OCI-LY3 (cell line): Measurements from ENCODE around the gene INTS6.
A peak's percentile ranks its signal among the peaks of the same experiment; 100 is the strongest.

Experiments used
- H2AFZ ChIP-seq: fragments of 200-600, 300-600 bp; shearing (Covaris generic); 2 replicates; pipeline ENCODE4 v1.6.0; 2014; ENCODE audit warnings: antibody characterized with exemption, low read depth, low read length
- H3K27ac ChIP-seq: fragments of 200-600, 300-600 bp; sonication (generic); 2 replicates; pipeline ENCODE4 v1.5.1; 2014; ENCODE audit warnings: mild to moderate bottlenecking, low read length, moderate library complexity, mixed read lengths
- H3K27me3 ChIP-seq: fragments of 200-600, 300-600 bp; sonication (generic); 2 replicates; pipeline ENCODE4 v1.6.1; 2014; ENCODE audit warnings: low read depth, low read length, mixed read lengths
- H3K36me3 ChIP-seq: fragments of 200-600, 300-600 bp; sonication (generic); replicated peaks from 2 replicates; pipeline ENCODE3; 2014; ENCODE audit warnings: low read depth, low read length, mixed read lengths
- H3K4me1 ChIP-seq: fragments of 300-600, 200-600 bp; sonication (generic); 2 replicates; pipeline ENCODE4 v1.6.1; 2014; ENCODE audit warnings: low read length, mixed read lengths
- H3K4me2 ChIP-seq: fragments of 200-600, 300-600 bp; sonication (generic); 2 replicates; pipeline ENCODE4 v1.6.1; 2014; ENCODE audit warnings: low read length, mixed read lengths
- H3K4me3 ChIP-seq: fragments of 300-600, 200-600 bp; sonication (generic); 2 replicates; pipeline ENCODE4 v1.5.1; 2014; ENCODE audit warnings: antibody characterized with exemption, mild to moderate bottlenecking, low read length, moderate library complexity
- H3K79me2 ChIP-seq: fragments of 300-600, 200-600 bp; shearing (Covaris generic); 2 replicates; pipeline ENCODE4 v1.6.1; 2014; ENCODE audit warnings: mild to moderate bottlenecking, low read length, mixed read lengths
- H3K9ac ChIP-seq: fragments of 300-600, 200-600 bp; shearing (Covaris generic); 2 replicates; pipeline ENCODE4 v1.6.0; 2014; ENCODE audit warnings: mild to moderate bottlenecking, low read length, moderate library complexity
- H3K9me3 ChIP-seq: fragments of 200-600, 300-600 bp; shearing (Covaris generic); 2 replicates; pipeline ENCODE4 v1.6.1; 2014; ENCODE audit warnings: low read length, mixed read lengths; ENCODE audit not compliant: insufficient read depth
- H4K20me1 ChIP-seq: fragments of 200-600, 300-600 bp; sonication (generic); 2 replicates; pipeline ENCODE4 v1.6.1; 2016; ENCODE audit warnings: low read length, mixed read lengths; ENCODE audit not compliant: insufficient read depth
- CTCF ChIP-seq: fragments of 200-600, 300-600 bp; sonication (generic); IDR thresholded peaks from 2 replicates; pipeline ENCODE4 v1.5.1; 2014; ENCODE audit warnings: antibody characterized with exemption, low read length, low read depth
- EZH2phosphoT487 ChIP-seq: fragments of 200-600 bp; shearing (Covaris generic); IDR thresholded peaks from 2 replicates; pipeline ENCODE4 v1.6.1; 2018; ENCODE audit warnings: antibody characterized with exemption, mixed run types, low read depth

INTS6 gene

DNA sequence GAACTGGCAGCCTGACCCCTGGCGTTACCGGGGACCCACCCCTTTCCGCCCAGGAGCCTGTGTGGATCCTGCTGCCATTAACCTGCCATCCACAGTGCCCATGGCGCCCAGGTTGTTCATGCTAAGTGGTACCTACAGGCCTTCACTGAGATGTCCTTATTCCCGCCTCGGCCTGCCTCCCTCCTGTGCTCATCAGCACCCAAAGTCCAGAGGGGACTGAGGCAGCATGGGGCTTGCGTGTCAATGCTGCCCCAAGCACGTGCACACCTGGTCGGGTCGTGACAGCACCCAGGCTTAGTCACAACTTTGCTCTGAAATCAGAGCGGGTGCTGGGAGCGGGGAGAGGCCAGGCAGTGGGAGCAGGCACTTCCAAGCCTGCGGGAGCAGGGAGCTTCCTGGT lies 3.7 kb upstream of the INTS6 start:
- TF ChIP-seq EZH2phosphoT487, result no peak
- TF ChIP-seq CTCF, result no peak
- Histone ChIP-seq H2AFZ (no peak overlapping the region), H3K9ac (no peak overlapping the region), H3K27ac (no peak overlapping the region), H3K9me3 (peaks cover 14% of the 10 kb centered on the region; the same call in 1 of the 2 replicates), H3K27me3 (no peaks in the 10 kb centered on the region), H3K79me2 (peaks cover 25% of the 10 kb centered on the region), H3K36me3 (peaks cover 35% of the 10 kb centered on the region), H3K4me3 (no peak overlapping the region), H4K20me1 (no peaks in the 10 kb centered on the region), H3K4me2 (no peak overlapping the region), H3K4me1 (peaks cover 12% of the 10 kb centered on the region)

- no peaks in the 10 kb centered on the region for H3K27me3 ChIP-seq
- no peak overlapping the region for H3K9ac ChIP-seq
- H2AFZ ChIP-seq, result no peak overlapping the region
- H3K36me3 ChIP-seq, result peaks cover 41% of the 10 kb centered on the region
- TF ChIP-seq CTCF, result no peak
- TF ChIP-seq EZH2phosphoT487, result no peak
- peaks cover 4% of the 10 kb centered on the region; the same call in 1 of the 2 replicates for H4K20me1 ChIP-seq
- no peak overlapping the region for H3K27ac ChIP-seq
- no peak overlapping the region for H3K4me3 ChIP-seq
- H3K79me2 ChIP-seq, result peaks cover 35% of the 10 kb centered on the region
- no peak overlapping the region for H3K4me2 ChIP-seq
- H3K9me3 ChIP-seq, result peaks cover 14% of the 10 kb centered on the region; the same call in 1 of the 2 replicates
- peaks cover 19% of the 10 kb centered on the region for H3K4me1 ChIP-seq
Measured at GRCh38 chr13:51455532-51455931, 2.7 kb upstream of the INTS6 start.

- H3K4me3 ChIP-seq, result peak overlapping the region; percentile 79
- H3K27me3 ChIP-seq, result no peaks in the 10 kb centered on the region
- TF ChIP-seq CTCF (no peak), EZH2phosphoT487 (no peak)
- peak overlapping the region; percentile 92 for H3K27ac ChIP-seq
- peaks cover 28% of the 10 kb centered on the region for H3K4me1 ChIP-seq
- H4K20me1 ChIP-seq, result peaks cover 4% of the 10 kb centered on the region; the same call in 1 of the 2 replicates
- H3K4me2 ChIP-seq, result peak overlapping the region; percentile 91
- H3K79me2 ChIP-seq, result peaks cover 45% of the 10 kb centered on the region
- H3K36me3 ChIP-seq, result peaks cover 50% of the 10 kb centered on the region
- H3K9me3 ChIP-seq, result peaks cover 14% of the 10 kb centered on the region; the same call in 1 of the 2 replicates
- H3K9ac ChIP-seq, result peak overlapping the region; percentile 89
- no peak overlapping the region for H2AFZ ChIP-seq
Measured at GRCh38 chr13:51453959-51454703, 1.3 kb upstream of the INTS6 start.

- H4K20me1 ChIP-seq, result peaks cover 4% of the 10 kb centered on the region; the same call in 1 of the 2 replicates
- peak overlapping the region; percentile 92 for H3K27ac ChIP-seq
- peaks cover 56% of the 10 kb centered on the region for H3K36me3 ChIP-seq
- H3K9me3 ChIP-seq, result peaks cover 14% of the 10 kb centered on the region; the same call in 1 of the 2 replicates
- peak overlapping the region; percentile 89 for H3K9ac ChIP-seq
- no peak for TF ChIP-seq CTCF
- TF ChIP-seq EZH2phosphoT487, result no peak
- peaks cover 28% of the 10 kb centered on the region for H3K4me1 ChIP-seq
- H3K27me3 ChIP-seq, result no peaks in the 10 kb centered on the region
- H2AFZ ChIP-seq, result no peak overlapping the region
- peak overlapping the region; percentile 79 for H3K4me3 ChIP-seq
- H3K4me2 ChIP-seq, result peak overlapping the region; percentile 91
- peaks cover 46% of the 10 kb centered on the region for H3K79me2 ChIP-seq
Measured at GRCh38 chr13:51453207-51453958, 547 bp upstream of the INTS6 start.
